ENCODE data around the gene PAGE3. TPM values are rescaled to one million over a fixed set of nuclear protein-coding genes. Genes with fewer than 3 reads are reported as not detected.

PAGE3 gene
- polyA plus RNA-seq, 1 donor from 2014 or later = not detected

DNA sequence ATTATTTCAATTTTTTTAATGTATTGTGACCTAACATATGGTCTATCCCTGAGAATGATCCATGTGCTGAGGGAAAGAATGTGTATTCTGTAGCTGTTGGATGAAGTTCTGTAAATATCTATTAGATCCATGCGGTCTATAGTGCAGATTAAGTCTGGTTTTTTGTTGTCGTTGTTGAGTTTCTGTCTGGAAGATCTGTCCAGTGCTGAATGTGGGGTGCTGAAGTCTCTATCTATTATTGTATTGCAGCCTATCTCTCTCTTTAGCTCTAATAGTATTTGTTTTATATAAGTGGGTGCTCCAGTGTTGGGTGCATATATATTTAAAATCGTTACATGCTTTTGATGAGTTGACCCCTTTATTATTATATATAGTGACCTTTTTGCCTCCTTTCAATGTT lies 26.2 kb upstream of the PAGE3 start:
- Histone ChIP-seq H3F3A (ENCODE audit: insufficient read depth, low read length, poor library complexity, severe bottlenecking) (no peaks in the 10 kb centered on the region), H3K36me3 (ENCODE audit: insufficient read depth, low read length) (no peaks in the 10 kb centered on the region), H2AFZ (ENCODE audit: low read depth, low read length) (no peak overlapping the region), H3K9me2 (ENCODE audit: insufficient read depth, low read length) (no peaks in the 10 kb centered on the region), H3K27ac (ENCODE audit: low read length) (no peak overlapping the region), H3K4me3 (ENCODE audit: low read length) (no peak overlapping the region), H4K20me1 (ENCODE audit: insufficient read depth) (no peaks in the 10 kb centered on the region), H3K4me2 (ENCODE audit: low read length) (no peak overlapping the region), H3K9ac (ENCODE audit: low read length) (no peak overlapping the region), H3K79me2 (replicated peaks; ENCODE audit: insufficient read depth, low read length) (no peaks in the 10 kb centered on the region), H3K9me3 (ENCODE audit: low read length) (no peaks in the 10 kb centered on the region), H3K27me3 (ENCODE audit: insufficient read depth, low read depth, low read length) (no peaks in the 10 kb centered on the region)
- TF ChIP-seq, protein P1, sequence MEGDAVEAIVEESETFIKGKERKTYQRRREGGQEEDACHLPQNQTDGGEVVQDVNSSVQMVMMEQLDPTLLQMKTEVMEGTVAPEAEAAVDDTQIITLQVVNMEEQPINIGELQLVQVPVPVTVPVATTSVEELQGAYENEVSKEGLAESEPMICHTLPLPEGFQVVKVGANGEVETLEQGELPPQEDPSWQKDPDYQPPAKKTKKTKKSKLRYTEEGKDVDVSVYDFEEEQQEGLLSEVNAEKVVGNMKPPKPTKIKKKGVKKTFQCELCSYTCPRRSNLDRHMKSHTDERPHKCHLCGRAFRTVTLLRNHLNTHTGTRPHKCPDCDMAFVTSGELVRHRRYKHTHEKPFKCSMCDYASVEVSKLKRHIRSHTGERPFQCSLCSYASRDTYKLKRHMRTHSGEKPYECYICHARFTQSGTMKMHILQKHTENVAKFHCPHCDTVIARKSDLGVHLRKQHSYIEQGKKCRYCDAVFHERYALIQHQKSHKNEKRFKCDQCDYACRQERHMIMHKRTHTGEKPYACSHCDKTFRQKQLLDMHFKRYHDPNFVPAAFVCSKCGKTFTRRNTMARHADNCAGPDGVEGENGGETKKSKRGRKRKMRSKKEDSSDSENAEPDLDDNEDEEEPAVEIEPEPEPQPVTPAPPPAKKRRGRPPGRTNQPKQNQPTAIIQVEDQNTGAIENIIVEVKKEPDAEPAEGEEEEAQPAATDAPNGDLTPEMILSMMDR (IDR thresholded peaks at IDR 0.05; ENCODE audit: poor library complexity, severe bottlenecking) = no peak
- TF ChIP-seq SMC3 (conservative IDR thresholded peaks at IDR 0.05; ENCODE audit: poor library complexity) (no peak), EZH2 (IDR thresholded peaks at IDR 0.05; ENCODE audit: borderline replicate concordance, insufficient read depth, low read length, poor library complexity, severe bottlenecking) (no peak), EP300 (conservative IDR thresholded peaks at IDR 0.05; ENCODE audit: poor library complexity, severe bottlenecking) (no peak), TAF1 (IDR thresholded peaks at IDR 0.05; ENCODE audit: low read depth) (no peak), MXI1 (conservative IDR thresholded peaks at IDR 0.05; ENCODE audit: poor library complexity, severe bottlenecking) (no peak), RAD21 (conservative IDR thresholded peaks at IDR 0.05) (no peak), POLR2AphosphoS5 (IDR thresholded peaks at IDR 0.05) (no peak)
- TF ChIP-seq, protein P2, sequence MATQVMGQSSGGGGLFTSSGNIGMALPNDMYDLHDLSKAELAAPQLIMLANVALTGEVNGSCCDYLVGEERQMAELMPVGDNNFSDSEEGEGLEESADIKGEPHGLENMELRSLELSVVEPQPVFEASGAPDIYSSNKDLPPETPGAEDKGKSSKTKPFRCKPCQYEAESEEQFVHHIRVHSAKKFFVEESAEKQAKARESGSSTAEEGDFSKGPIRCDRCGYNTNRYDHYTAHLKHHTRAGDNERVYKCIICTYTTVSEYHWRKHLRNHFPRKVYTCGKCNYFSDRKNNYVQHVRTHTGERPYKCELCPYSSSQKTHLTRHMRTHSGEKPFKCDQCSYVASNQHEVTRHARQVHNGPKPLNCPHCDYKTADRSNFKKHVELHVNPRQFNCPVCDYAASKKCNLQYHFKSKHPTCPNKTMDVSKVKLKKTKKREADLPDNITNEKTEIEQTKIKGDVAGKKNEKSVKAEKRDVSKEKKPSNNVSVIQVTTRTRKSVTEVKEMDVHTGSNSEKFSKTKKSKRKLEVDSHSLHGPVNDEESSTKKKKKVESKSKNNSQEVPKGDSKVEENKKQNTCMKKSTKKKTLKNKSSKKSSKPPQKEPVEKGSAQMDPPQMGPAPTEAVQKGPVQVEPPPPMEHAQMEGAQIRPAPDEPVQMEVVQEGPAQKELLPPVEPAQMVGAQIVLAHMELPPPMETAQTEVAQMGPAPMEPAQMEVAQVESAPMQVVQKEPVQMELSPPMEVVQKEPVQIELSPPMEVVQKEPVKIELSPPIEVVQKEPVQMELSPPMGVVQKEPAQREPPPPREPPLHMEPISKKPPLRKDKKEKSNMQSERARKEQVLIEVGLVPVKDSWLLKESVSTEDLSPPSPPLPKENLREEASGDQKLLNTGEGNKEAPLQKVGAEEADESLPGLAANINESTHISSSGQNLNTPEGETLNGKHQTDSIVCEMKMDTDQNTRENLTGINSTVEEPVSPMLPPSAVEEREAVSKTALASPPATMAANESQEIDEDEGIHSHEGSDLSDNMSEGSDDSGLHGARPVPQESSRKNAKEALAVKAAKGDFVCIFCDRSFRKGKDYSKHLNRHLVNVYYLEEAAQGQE (IDR thresholded peaks at IDR 0.05; ENCODE audit: borderline replicate concordance) = no peak

- no peaks in the 10 kb centered on the region for H3F3A ChIP-seq (ENCODE audit: insufficient read depth, low read length, poor library complexity, severe bottlenecking)
- H3K79me2 ChIP-seq (replicated peaks; ENCODE audit: insufficient read depth, low read length) = no peaks in the 10 kb centered on the region
- no peak overlapping the region for H3K4me3 ChIP-seq (ENCODE audit: low read length)
- H3K27me3 ChIP-seq (ENCODE audit: insufficient read depth, low read depth, low read length) = no peaks in the 10 kb centered on the region
- H3K4me2 ChIP-seq (ENCODE audit: low read length) = no peak overlapping the region
- no peaks in the 10 kb centered on the region for H3K36me3 ChIP-seq (ENCODE audit: insufficient read depth, low read length)
- no peaks in the 10 kb centered on the region for H3K9me2 ChIP-seq (ENCODE audit: insufficient read depth, low read length)
- TF ChIP-seq EP300 (conservative IDR thresholded peaks at IDR 0.05; ENCODE audit: poor library complexity, severe bottlenecking) (no peak), SMC3 (conservative IDR thresholded peaks at IDR 0.05; ENCODE audit: poor library complexity) (no peak), MXI1 (conservative IDR thresholded peaks at IDR 0.05; ENCODE audit: poor library complexity, severe bottlenecking) (no peak), TAF1 (IDR thresholded peaks at IDR 0.05; ENCODE audit: low read depth) (no peak), EZH2 (IDR thresholded peaks at IDR 0.05; ENCODE audit: borderline replicate concordance, insufficient read depth, low read length, poor library complexity, severe bottlenecking) (no peak), POLR2AphosphoS5 (IDR thresholded peaks at IDR 0.05) (no peak), RAD21 (conservative IDR thresholded peaks at IDR 0.05) (no peak)
- TF ChIP-seq, protein P1 (IDR thresholded peaks at IDR 0.05; ENCODE audit: poor library complexity, severe bottlenecking) = no peak
- TF ChIP-seq, protein P2 (IDR thresholded peaks at IDR 0.05; ENCODE audit: borderline replicate concordance) = no peak
- H4K20me1 ChIP-seq (ENCODE audit: insufficient read depth) = no peaks in the 10 kb centered on the region
- no peak overlapping the region for H2AFZ ChIP-seq (ENCODE audit: low read depth, low read length)
- H3K9ac ChIP-seq (ENCODE audit: low read length) = no peak overlapping the region
- no peaks in the 10 kb centered on the region for H3K9me3 ChIP-seq (ENCODE audit: low read length)
- H3K27ac ChIP-seq (ENCODE audit: low read length) = no peak overlapping the region
Observed at GRCh38 chrX:55279832-55280231, 15.1 kb upstream of the PAGE3 start.
